Stimulated activated memory B cell treated with anti-CD40 and anti-IgM and Interleukin-4, amounts not matched to agents 10 μg/mL and 1 μg/mL and 100 μg/mL, for 72 hours (primary cell): Measurements from ENCODE around the gene DDAH2.

ENCODE experiments used
- ATAC-seq: fragments of 150-1000 bp; cut with Tn5 transposase; 2 replicates; pipeline ENCODE4 v1.10.0; 2021
- H3K27ac Mint-ChIP-seq: one replicate; pipeline ENCODE4 v1.8.0; 2022; ENCODE audit warnings: mild to moderate bottlenecking, mixed read lengths
- H3K27me3 Mint-ChIP-seq: one replicate; pipeline ENCODE4 v1.8.0; 2022; ENCODE audit warnings: mixed read lengths
- H3K36me3 Mint-ChIP-seq: one replicate; pipeline ENCODE4 v1.8.0; 2022; ENCODE audit warnings: mixed read lengths
- H3K4me1 Mint-ChIP-seq: one replicate; pipeline ENCODE4 v1.8.0; 2022; ENCODE audit warnings: mixed read lengths
- H3K4me3 Mint-ChIP-seq: one replicate; pipeline ENCODE4 v1.8.0; 2022; ENCODE audit warnings: mild to moderate bottlenecking, moderate library complexity, mixed read lengths
- H3K9me3 Mint-ChIP-seq: one replicate; pipeline ENCODE4 v1.8.0; 2022; ENCODE audit warnings: mixed read lengths

The DDAH2 gene

GRCh38 chr6:31740397-31741223, 11.5 kb upstream of the DDAH2 start:
- Mint-ChIP-seq H3K9me3 (no peaks in the 10 kb centered on the region), H3K4me1 (peaks cover 45% of the 10 kb centered on the region), H3K27me3 (no peaks in the 10 kb centered on the region), H3K27ac (peak overlapping the region; percentile 90), H3K4me3 (peak overlapping the region; percentile 92), H3K36me3 (peaks cover 26% of the 10 kb centered on the region)
- peak; percentile 35 for ATAC-seq

- Mint-ChIP-seq H3K36me3 (peaks cover 34% of the 10 kb centered on the region), H3K27me3 (no peaks in the 10 kb centered on the region), H3K9me3 (no peaks in the 10 kb centered on the region), H3K4me3 (peak within 1 kb of the TSS; percentile 95), H3K27ac (peak within 1 kb of the TSS; percentile 90), H3K4me1 (peaks cover 46% of the 10 kb centered on the region)
- peak; percentile 95 for ATAC-seq
These were observed 10.7 kb upstream of the DDAH2 start, which contains the start of gene MSH5 for GRCh38 chr6:31739639-31740396. MSH5 (plus strand) TSS chr6:31740005; CDS start chr6:31740467, 462 bp downstream.

- peak; percentile 37 for ATAC-seq
- peaks cover 62% of the 10 kb centered on the region for H3K4me1 Mint-ChIP-seq
- peak overlapping the region; percentile 95 for H3K4me3 Mint-ChIP-seq
- no peaks in the 10 kb centered on the region for H3K9me3 Mint-ChIP-seq
- H3K36me3 Mint-ChIP-seq: peaks cover 33% of the 10 kb centered on the region
- no peaks in the 10 kb centered on the region for H3K27me3 Mint-ChIP-seq
- peak overlapping the region; percentile 90 for H3K27ac Mint-ChIP-seq
These were observed 9.2 kb upstream of the DDAH2 start for GRCh38 chr6:31737991-31738979.

- no peak for ATAC-seq
- H3K4me3 Mint-ChIP-seq: peak overlapping the region; percentile 95
- peak overlapping the region; percentile 90 for H3K27ac Mint-ChIP-seq
- H3K9me3 Mint-ChIP-seq: no peaks in the 10 kb centered on the region
- peaks cover 31% of the 10 kb centered on the region for H3K36me3 Mint-ChIP-seq
- peaks cover 63% of the 10 kb centered on the region for H3K4me1 Mint-ChIP-seq
- no peaks in the 10 kb centered on the region for H3K27me3 Mint-ChIP-seq
These were observed 8.4 kb upstream of the DDAH2 start for GRCh38 chr6:31737315-31737990.

GRCh38 chr6:31736768-31737314, 7.7 kb upstream of the DDAH2 start:
- Mint-ChIP-seq H3K27ac (peak overlapping the region; percentile 90), H3K27me3 (no peaks in the 10 kb centered on the region), H3K9me3 (no peaks in the 10 kb centered on the region), H3K36me3 (peaks cover 30% of the 10 kb centered on the region), H3K4me1 (peaks cover 63% of the 10 kb centered on the region), H3K4me3 (peak overlapping the region; percentile 95)
- no peak for ATAC-seq

- peaks cover 63% of the 10 kb centered on the region for H3K4me1 Mint-ChIP-seq
- H3K36me3 Mint-ChIP-seq: peaks cover 24% of the 10 kb centered on the region
- ATAC-seq: peak; percentile 69
- no peaks in the 10 kb centered on the region for H3K9me3 Mint-ChIP-seq
- H3K4me3 Mint-ChIP-seq: peak within 1 kb of the TSS; percentile 95
- no peaks in the 10 kb centered on the region for H3K27me3 Mint-ChIP-seq
- H3K27ac Mint-ChIP-seq: peak within 1 kb of the TSS; percentile 90
These were observed 7.1 kb upstream of the DDAH2 start, which contains the start of gene CLIC1 for GRCh38 chr6:31736021-31736767. CLIC1 (minus strand) TSS chr6:31736530; CDS start chr6:31736300, 230 bp downstream.

GRCh38 chr6:31734821-31735406, 5.8 kb upstream of the DDAH2 start:
- peaks cover 63% of the 10 kb centered on the region for H3K4me1 Mint-ChIP-seq
- H3K27me3 Mint-ChIP-seq: no peaks in the 10 kb centered on the region
- ATAC-seq: peak; percentile 35
- no peaks in the 10 kb centered on the region for H3K9me3 Mint-ChIP-seq
- H3K36me3 Mint-ChIP-seq: peaks cover 36% of the 10 kb centered on the region
- peak overlapping the region; percentile 95 for H3K4me3 Mint-ChIP-seq
- H3K27ac Mint-ChIP-seq: peak overlapping the region; percentile 90

- Mint-ChIP-seq H3K36me3 (peaks cover 36% of the 10 kb centered on the region), H3K27me3 (no peaks in the 10 kb centered on the region), H3K4me3 (peak overlapping the region; percentile 95), H3K9me3 (no peaks in the 10 kb centered on the region), H3K4me1 (peaks cover 58% of the 10 kb centered on the region), H3K27ac (peak overlapping the region; percentile 90)
- ATAC-seq: no peak
These were observed 5.2 kb upstream of the DDAH2 start for GRCh38 chr6:31734247-31734820.

GRCh38 chr6:31733734-31734133, 4.6 kb upstream of the DDAH2 start:
- no peak for ATAC-seq
- Mint-ChIP-seq H3K36me3 (peaks cover 36% of the 10 kb centered on the region), H3K27me3 (no peaks in the 10 kb centered on the region), H3K27ac (peak overlapping the region; percentile 90), H3K4me1 (peaks cover 58% of the 10 kb centered on the region), H3K4me3 (peak overlapping the region; percentile 39), H3K9me3 (no peaks in the 10 kb centered on the region)

- Mint-ChIP-seq H3K27me3 (no peaks in the 10 kb centered on the region), H3K27ac (no peak overlapping the region), H3K9me3 (no peaks in the 10 kb centered on the region), H3K4me3 (no peak overlapping the region), H3K4me1 (peaks cover 57% of the 10 kb centered on the region), H3K36me3 (peaks cover 39% of the 10 kb centered on the region)
- ATAC-seq: no peak
These were observed 2.9 kb upstream of the DDAH2 start for GRCh38 chr6:31732029-31732428.

GRCh38 chr6:31730631-31731086, 1.6 kb upstream of the DDAH2 start:
- peaks cover 50% of the 10 kb centered on the region for H3K36me3 Mint-ChIP-seq
- H3K27ac Mint-ChIP-seq: peak overlapping the region; percentile 86
- H3K4me3 Mint-ChIP-seq: peak overlapping the region; percentile 98
- no peaks in the 10 kb centered on the region for H3K27me3 Mint-ChIP-seq
- H3K4me1 Mint-ChIP-seq: peaks cover 64% of the 10 kb centered on the region
- no peaks in the 10 kb centered on the region for H3K9me3 Mint-ChIP-seq
- no peak for ATAC-seq

- H3K4me3 Mint-ChIP-seq: peak overlapping the region; percentile 98
- peaks cover 68% of the 10 kb centered on the region for H3K4me1 Mint-ChIP-seq
- no peaks in the 10 kb centered on the region for H3K27me3 Mint-ChIP-seq
- peak; percentile 77 for ATAC-seq
- no peaks in the 10 kb centered on the region for H3K9me3 Mint-ChIP-seq
- H3K36me3 Mint-ChIP-seq: peaks cover 50% of the 10 kb centered on the region
- peak overlapping the region; percentile 86 for H3K27ac Mint-ChIP-seq
These were observed 1.0 kb upstream of the DDAH2 start for GRCh38 chr6:31729979-31730630.
